G401.6 (cell line): ENCODE measurements around the gene MDP1.

ENCODE experiments used
- FAIRE-seq: peaks from 2 replicates; lab custom pipeline; 2012; peaks lifted over from hg19 to GRCh38; lab: Jason Lieb, UNC

MDP1 gene

DNA sequence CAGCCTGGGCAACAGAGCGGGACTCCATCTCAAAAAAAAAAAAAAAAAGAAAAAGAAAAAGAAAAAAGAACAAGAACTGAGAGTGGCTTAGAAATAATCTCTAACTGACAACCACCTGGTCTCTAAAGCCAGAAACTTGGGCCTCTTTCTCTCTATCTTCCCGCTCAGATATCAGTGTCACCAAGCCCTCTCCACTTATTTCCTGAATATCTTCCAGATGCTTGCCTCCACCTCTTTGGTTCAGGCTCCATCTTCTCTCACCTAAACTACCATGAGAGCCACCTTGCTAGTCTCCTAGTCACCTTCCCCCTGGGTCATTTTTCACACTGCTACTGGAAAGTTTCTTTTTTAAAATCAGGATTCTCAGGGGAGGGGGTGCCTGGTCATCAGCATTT lies 18.8 kb downstream of the MDP1 start:
- FAIRE-seq, result no peak

DNA sequence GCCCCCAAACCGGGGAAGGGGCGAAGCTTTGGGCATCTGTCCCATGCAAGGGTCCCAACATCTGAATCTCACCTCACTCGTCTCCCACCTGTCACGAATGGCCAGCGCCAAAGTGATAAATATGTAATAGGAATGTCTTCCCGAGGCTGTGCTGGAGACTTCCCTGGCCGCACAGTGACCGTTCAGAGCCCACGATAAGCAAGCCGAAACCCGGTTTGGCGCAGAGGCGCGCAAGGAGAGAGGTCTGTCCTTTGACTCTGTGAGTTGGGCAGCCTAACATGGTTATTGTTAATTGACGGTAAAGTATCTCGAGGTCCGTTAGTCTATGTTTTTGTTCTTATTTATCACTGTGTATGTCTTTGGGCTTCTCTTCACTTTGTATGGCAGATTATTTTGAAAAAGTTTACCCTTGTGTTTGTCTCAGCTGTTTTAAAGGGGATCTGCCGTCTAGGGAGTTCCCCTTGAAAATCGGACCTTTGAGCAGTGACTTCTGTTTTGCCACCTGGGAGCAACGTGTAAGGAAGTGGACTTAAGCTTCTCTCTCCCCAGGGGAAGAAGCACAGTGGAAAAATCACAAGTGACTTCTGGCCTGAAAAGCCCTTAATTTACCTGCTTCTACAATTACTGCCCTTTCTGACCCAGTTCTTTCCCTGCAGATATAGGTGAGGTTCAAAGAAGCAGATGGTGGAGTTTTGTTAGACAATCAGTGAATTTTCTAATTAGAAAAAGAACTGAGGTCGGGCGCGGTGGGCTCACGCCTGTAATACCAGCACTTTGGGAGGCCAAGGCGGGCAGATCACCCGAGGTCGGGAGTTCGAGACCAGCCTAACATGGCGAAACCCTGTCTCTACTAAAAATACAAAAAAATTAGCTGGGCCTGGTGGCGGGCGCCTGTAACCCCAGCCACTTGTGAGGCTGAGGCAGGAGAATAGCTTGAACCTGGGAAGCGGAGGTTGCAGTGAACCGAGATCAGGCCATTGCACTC lies 19.5 kb downstream of the MDP1 start:
- no peak for FAIRE-seq

DNA sequence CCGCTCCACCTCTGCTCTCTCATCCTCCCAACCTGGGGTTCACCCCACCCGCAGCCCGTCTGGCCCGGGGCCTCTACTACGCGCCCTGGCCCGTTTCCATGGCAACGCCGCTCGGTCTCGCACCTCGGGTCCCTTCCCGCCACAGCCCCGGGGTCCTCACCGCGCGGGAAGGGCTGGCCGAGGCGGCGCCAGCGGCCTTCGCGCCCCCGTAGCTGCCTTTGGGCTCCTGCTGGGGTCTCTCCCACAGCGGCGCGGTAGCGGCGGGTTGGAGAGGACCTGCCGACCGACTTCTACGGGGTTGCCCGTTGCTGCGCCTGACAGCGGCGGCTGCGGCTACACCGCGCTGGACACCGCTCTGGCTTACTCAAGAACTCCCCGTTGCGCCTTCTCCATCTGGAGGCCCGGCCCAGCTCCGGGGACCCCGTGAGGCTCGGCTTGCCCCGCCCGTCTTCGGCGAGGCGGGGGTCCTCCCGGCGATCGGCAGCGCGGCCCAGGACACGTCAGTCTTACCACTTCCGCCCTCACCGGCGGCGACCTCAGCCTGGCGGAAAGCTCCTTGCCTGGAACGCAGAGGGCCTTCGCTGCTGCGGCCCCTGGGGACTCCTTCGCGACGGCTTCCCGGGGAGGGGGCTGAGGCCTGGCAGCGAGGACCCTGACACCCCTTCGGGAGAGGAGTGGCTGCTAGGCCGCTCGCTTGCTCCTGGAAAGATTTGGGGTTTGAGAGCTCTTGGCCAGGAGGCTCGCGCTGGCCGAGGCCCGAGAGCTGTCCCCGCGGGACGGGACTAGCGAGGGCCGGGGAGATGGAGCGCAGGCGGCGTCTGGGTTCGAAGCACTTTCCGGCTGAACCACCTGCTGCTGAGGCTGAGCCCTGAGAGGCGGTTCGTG lies 20.4 kb downstream of the MDP1 start, which contains the start of gene TM9SF1:
TSS of gene TM9SF1 (minus strand) at position 256 of the 885 bp plus-strand sequence. CDS start 422 bp downstream, outside the sequence.
- FAIRE-seq, result no peak

DNA sequence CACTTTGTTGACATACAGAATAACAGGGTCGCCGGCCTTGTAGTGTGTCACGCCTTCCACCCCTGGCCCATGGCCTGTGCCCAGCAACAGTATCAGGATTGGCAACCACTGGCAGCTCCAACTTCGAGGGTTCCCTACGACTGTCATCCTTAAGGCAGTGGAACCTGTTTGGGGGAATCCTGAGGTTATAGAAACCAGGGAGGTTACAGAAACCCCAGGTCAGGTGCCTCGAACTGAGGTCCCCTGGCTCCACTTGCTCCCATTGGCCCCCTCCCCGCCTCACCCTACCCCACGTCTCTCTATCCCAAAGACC lies 21.0 kb downstream of the MDP1 start:
- no peak for FAIRE-seq

DNA sequence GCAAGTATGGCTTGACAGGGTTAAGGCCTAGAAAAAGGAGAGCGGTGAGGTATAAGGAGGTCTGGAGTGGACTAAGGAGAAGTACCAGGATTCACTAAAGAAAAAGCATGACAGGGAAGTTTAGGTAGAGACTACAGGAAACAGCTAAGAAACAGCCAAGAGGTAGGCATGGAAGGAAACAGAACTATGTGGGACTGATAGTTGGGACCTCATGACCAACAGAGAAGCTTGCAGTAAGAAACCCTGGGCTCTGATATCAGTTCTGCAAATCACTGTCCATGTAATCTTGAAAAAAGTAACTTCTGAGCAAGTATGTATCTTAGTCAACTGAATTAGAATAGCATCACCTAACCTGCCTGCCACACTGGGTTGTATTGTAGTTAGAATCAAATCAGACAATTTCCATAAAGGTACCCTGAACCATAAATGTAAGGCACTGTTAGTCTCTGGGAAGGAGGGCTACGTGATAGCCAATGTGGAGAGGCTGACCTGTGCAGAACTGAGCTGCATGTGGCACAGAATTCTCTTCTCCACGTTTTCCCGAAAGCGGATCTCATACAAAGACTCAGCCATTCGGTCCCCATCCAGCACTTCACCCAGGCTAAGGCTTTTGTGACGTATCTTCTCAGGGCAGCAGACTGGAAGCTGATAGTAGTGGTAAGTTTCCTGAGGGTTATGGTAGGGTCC lies 21.5 kb downstream of the MDP1 start:
- FAIRE-seq, result no peak

DNA sequence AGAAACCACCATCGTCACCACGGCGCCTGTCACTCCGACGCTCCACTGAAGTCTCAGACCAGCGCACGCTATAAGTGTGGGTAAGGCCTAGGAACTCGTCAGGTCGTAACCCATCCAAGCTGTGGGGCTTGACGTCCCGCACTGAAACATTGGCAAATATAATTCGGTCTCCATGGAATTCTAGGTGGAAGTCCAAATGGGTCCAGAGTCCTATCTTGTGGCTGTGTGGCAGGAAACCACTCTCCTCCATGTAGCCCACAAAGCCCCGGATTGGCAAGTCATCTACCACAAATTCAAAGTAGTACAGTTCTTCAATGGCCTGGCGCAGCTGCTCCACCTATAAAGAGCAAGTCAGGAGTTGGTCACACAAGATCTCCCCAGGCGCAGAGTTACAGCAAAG lies 22.9 kb downstream of the MDP1 start:
- FAIRE-seq, result no peak

DNA sequence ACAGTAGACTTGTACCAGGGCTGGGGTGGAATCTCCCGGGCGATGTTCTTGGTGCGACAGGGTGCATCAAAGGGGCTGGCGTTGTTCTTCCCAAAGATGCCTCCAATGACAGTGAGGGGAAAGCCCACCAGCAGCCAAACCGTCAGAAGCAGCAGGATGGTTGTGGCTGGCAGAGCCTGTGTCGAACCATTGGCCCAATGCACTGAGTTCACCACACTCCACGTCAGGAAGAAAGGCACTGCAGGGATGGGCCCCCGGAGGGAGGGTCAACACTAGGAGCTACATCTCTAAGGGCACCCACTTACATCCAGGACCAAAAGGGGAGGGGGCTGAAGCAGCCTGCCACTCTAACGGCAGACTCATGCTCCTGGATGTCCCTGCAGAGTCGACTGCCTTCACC lies 25.4 kb downstream of the MDP1 start:
- FAIRE-seq, result no peak

DNA sequence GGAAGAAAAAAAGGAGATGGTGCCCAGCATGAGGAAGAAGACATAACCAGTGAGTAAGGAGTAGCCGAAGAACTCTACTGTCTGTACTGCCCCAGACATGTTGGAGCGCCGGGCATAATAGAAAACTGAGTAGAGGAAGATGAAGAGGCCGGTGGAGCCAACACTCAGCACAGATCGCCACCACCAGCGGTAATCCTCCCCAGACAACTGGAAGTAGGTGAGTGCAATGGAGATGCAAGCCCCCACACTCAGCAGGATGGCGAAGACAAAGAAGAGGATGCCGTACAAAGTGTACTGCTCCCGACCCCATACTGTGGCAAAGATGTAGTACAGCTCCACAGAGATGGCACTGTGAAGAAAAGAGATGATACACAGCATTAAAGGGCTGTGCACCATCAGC lies 26.4 kb downstream of the MDP1 start:
- FAIRE-seq, result no peak

DNA sequence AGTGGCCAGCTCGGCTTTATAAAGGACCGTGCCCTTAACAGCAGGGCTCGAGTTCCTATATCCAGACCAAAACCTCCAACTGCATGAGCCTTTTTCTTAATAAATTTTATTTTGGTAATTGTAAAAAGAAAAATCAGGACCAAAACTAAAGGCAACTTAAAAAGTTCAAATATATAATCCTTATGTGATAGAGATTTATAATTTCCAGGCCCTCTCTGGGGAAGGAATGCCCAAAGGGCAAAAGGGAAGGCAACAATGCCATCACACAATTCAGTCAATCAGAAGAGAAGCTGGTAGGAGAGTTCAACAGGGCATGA lies 26.8 kb downstream of the MDP1 start:
- FAIRE-seq, result no peak

DNA sequence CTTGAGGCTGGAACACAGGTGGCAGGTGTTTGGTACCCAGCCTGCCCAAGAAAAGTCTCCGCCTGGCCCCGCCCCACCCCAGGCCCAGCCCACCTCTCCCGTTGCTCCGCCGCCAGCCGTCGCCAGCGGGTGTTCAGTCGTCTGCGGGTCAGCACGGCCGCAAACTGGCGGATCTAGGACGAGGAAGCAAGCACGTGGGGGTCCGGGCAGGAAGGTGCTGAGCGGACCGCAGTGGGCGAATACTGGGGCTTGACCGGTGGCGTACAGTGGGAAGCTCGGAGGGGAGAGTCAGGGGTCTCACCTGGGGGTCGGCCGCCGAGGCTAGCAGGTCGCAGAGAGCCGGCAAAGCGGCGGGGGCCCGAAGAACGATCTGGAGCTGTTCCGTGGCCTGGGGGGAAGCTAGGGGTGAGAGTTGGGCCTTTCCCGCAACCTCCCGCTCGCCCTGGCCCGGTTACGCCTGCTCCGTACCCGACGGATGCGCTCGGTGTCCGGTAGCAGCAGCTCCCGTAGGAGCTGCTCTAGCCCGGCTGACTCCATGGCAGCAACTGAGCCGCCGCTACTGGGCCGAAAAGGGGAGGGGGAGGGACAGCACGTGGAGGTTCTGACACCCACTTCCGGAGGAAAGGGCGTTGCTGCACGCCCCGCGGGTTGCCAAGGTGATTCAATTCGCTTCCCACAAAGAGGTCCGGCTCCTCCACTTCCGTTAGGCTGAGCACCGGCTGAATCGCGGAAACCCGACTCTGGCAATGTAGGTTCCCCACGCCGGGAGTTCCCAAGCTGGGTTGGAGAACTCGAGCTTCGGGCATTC lies 27.4 kb downstream of the MDP1 start, which contains the start of gene IPO4:
TSS of gene IPO4 (minus strand) at position 566 of the 808 bp plus-strand sequence. CDS start at position 537, 29 bp downstream.
- peak; percentile 67 for FAIRE-seq

DNA sequence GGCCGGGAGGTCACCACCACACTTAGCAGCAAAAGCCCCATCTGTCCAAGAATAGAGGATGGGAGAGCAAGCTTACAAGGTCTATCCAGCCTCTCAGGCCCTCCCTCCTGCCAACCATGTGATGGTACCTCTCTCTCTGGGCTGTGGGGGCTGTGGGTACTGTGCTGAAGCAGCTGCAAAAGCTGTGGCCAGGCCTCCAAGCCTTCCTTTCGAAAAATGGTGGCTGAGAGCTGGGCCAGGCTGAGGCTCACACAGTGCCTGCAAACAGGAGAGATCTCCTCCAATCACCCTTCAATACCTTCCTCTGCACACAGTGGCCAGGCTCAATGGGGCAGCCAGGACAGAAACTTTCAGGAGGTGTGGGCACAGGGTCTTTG lies 28.3 kb downstream of the MDP1 start:
- FAIRE-seq, result no peak

DNA sequence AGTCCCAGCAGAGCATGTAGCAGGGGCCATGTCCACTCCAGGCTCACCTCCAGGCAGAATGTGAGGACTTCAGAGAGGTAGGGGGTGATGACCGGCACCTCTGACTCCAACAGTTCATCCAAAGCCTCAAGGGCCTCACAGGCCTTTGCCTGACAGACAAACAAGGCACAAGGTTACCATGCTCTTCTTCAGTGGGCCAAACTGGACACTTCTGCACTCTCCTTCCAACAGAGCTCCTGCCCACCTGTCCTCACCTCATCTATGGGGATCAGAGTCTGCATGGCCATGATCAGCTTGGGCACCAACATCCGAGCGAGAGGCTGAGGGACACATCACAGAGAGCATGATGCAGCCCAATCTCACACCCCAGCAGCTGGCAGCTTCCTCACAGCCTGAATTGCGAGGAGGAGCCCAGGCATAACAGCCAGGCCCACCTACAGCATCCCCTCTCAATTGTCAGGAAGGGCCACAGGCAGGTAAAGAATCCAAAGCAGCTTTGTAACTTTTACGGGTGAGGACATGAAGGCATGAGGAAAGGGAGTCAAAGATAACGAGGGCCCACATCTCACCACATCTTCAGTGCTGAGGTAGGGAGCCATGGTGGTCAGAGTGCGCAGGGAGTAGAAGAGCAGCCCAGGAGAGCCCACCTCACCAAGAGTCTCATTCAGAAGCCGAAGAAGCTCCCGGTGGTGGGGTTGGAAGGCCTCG lies 28.9 kb downstream of the MDP1 start:
- no peak for FAIRE-seq

DNA sequence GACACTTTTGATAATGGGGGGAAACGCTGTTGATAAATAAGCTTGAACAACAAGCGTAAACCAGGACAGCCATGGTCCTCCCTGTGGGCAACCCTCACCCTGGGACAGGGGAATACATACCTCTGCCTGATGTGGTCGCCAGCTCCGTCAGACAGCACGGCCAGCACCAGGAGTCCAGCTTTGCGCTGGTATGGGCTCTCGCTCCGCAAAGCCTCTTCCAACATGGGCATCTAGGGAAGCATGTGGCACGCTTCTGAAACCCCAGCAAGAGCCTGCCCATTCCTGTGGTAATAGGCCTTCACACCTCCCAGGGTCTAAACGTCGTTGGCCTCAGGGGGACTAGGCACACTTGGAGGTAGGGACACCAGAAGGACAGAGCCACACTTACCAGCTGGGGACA lies 30.1 kb downstream of the MDP1 start:
- no peak for FAIRE-seq

DNA sequence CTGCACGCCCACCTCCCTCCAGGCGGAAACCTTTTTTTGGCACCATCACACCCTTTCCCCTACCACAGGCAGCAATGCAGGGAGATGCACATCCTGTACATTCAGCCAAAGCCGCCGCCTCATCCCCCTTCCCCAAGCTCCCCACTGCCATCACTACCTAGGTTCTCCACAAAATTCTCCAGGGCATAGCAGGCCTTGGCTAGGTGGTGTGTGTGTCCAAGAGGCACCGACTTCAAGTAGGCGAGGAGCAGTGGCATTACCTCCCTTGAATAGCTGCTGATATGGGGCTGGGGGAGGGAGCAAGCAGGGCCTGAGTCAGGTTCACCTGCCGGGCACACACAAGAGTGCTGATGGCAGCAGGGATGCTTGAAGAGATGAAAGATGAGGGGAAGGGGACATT lies 30.8 kb downstream of the MDP1 start:
- no peak for FAIRE-seq

DNA sequence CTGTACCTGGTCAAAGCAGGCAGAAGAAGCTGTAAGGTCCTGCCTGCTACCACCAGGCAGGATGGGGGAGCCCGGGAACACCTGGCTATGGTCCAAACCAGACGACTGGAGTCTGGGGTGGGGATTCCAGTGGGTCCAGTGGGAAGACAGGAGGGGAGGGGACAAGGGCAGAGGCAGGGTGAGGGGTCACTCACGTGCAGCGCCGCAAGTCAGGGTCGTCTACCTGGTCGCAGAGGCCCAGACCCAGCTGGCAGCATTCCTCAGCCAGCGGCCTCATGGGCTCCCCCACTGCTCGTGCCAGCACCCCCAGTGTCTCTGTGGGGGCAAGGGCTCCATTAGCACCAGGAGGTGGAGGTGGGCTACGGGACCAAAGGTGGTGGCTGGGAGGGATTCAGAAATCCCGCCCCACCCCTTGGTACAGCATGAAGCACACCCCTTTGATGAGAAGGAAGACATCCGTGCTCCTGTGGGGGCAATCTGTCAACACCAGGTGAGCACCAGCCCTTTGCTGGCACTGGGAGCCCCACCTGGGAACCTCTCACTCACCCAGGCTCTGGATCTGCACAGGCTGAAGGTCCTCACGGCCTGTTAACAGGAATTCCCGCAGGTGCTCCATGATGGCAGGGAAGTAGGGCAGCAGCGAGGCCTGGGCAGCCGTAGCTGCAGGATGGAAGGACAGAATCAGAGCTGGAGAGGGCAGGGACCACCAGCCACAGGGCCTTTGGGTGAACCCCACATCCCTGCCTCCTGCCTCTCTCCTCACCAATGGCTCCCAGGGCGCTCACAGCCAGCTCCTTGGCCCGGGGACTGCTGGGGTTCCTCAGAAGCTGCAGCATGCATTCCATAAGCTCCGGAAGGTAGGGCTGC lies 31.5 kb downstream of the MDP1 start:
- FAIRE-seq, result no peak

DNA sequence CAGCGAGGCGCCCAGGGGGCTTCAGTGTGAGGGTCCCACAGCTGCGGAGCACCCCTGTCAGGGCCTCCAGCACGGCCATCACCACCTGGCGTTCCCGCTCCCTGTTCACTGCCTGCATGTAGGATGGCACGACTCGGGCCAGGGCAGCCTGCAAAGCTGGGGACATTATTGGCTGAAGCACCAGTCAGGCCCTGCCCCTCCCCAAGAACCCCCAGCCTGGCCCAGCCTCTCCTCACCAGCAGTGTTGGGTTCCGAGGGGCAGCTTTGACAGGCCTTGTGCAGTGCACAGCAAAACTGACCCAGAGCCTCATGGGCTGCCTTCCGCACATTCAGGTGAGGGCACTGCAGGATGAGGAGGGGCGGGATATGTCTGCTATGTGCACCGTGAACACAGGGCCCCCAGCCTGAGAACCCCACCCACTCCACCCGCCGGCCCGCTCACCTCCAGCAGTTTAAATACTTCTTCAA lies 32.8 kb downstream of the MDP1 start:
- FAIRE-seq, result no peak

DNA sequence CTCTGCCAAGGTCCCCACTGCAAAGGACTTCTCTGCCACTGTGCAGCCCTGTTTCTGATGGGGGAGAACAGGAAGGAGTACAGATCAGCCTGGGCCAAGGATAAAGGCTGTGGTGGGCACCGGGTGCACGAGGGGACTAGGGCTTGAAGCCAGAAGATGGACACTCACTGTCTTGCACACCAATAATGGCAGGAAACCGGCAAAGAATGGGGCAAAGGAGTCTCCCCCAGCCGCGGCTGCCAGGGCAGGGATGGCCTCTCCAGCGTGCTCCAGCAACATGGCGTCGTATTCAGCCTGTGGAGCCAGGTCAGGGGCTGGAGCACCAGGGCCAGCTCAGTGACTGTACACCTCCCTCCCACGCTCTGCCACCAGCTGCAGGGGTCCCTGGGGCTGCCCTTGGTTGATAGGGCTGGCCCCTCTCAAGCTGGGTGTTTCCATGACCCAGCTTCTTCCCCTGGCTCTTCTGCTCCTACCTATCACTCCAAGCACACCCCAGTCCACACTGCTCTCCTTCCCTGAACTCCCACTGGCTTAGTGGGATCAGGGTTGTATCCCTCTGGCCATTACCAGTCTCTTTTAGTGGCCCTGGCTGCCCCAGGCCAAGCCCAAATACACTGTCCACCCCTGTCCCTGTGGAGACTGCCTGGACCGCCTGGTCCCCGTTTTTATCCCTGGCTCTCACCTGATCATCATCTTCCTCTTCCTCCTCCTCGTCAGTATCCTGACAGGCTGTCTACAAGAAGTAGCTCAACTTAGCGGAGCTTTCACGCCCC lies 33.6 kb downstream of the MDP1 start:
- FAIRE-seq, result no peak

DNA sequence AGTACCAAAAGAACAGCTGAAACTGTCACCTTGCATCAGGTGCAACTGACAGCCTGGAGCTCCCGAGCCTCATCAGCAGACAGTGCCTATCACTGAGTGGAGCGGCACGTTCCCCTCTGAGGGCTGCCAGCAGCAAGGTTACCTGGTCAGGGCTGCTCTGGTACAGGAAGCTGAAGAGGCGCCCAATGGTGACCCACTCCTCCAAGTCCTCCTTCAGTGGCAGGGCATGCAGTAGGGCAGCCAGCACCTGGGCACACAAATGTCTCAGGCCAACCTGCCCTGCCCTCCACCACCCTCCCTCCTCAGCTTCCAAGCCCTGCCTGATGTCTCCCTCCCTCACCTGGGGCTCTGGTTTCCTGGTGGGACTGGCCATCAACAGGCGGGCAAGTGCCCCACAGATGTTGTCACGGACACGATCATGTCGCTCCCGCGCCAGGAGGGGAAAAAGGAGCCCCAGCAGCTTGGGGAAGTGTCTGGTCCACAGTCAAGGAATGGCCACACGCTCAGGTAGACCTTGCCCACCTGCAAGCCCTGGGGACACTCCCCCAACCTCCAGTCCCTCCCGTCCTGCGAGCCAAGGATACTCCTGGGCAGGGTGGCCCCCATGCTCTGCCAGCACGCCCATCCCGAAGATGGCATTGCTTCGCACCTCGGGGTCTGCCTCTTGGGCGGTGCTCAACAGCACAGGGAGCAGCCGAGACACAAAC lies 34.3 kb downstream of the MDP1 start:
- no peak for FAIRE-seq
